Activated T-helper 1 cell treated with anti-CD3 and anti-CD28 coated beads, Interleukin-12 subunit alpha, Interleukin-12 subunit beta, Interleukin-2, Interleukin-4 antibody, amounts not matched to agents 30 ng/mL and 10 ng/mL and 1 ng/mL, durations not matched to agents 14 hours and 24 hours and 36 hours (primary cell): ENCODE data around the gene MBP. TPM values are rescaled to one million over a fixed set of nuclear protein-coding genes. Genes with fewer than 3 reads are reported as not detected.

Experiments
- DNase-seq: peaks from one replicate; pipeline ENCODE4 v3.0.0; 2021; ENCODE audit warnings: low spot score
- H3K27ac Mint-ChIP-seq: one replicate; pipeline ENCODE4 v1.8.0; 2021; ENCODE audit warnings: mild to moderate bottlenecking, mixed read lengths
- H3K27me3 Mint-ChIP-seq: one replicate; pipeline ENCODE4 v1.8.0; 2022; ENCODE audit warnings: mild to moderate bottlenecking, moderate library complexity, mixed read lengths; ENCODE audit not compliant: insufficient read depth
- H3K36me3 Mint-ChIP-seq: one replicate; pipeline ENCODE4 v1.8.0; 2021; ENCODE audit warnings: low read depth, mixed read lengths
- H3K4me1 Mint-ChIP-seq: one replicate; pipeline ENCODE4 v1.8.0; 2021; ENCODE audit warnings: low read depth, mixed read lengths
- H3K4me3 Mint-ChIP-seq: one replicate; pipeline ENCODE4 v1.8.0; 2021; ENCODE audit warnings: mild to moderate bottlenecking, moderate library complexity, mixed read lengths
- H3K9me3 Mint-ChIP-seq: one replicate; pipeline ENCODE4 v1.8.0; 2021; ENCODE audit warnings: mixed read lengths
- intact Hi-C: fragments of 100-400 bp; cut with micrococcal nuclease; formaldehyde crosslinking; loops from one replicate; pipeline ENCODE4 v1.15.1; 2024
- total RNA-seq: library from RNA; stranded (reverse); gene quantifications from 2 replicates; pipeline ENCODE4 v1.2.3, GENCODE V29; 2022

Gene MBP
- total RNA-seq, 1 donor from 2014 or later = 63.6 TPM

DNA sequence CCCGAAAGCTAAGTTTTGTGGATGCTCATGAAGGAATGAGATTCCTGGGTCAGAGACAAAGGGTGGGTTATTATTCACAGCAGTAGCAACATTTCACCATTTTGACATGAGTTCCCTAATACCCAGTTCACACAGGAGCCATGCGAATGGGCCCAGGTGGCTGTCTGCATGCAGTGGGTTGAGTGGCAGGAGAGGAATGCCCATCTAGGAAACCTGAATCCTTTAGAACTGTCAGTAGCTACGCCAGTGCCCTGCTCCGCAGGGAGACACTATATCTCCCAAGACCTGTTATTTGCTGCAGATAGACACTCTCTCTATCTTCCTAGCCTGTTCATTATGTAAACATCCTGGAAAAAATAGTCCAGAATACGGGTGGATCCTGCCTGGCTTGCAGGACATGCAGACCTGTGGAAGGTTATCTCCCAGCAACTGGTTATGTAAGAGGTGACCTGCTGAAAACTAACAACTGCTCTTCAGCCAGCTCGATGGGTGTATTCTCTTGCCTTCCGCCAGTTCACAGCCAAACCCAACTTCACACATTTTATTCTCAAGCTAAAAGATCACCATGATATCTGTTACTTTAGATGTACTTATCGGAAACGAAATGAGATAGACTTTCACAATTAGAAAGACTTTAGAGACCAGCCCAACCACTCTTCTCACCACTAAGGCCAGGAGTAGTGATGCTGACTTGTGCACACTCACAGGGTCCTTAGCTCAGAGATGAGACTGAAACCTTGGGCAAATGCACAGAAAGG lies 59.1 kb downstream of the MBP start:
- Mint-ChIP-seq H3K9me3 (no peaks in the 10 kb centered on the region), H3K27ac (peak overlapping the region; percentile 46), H3K4me3 (no peak overlapping the region), H3K4me1 (peaks cover 83% of the 10 kb centered on the region), H3K36me3 (peaks cover 43% of the 10 kb centered on the region), H3K27me3 (no peaks in the 10 kb centered on the region)
- no peak for DNase-seq
- intact Hi-C loops = no loop called here

DNA sequence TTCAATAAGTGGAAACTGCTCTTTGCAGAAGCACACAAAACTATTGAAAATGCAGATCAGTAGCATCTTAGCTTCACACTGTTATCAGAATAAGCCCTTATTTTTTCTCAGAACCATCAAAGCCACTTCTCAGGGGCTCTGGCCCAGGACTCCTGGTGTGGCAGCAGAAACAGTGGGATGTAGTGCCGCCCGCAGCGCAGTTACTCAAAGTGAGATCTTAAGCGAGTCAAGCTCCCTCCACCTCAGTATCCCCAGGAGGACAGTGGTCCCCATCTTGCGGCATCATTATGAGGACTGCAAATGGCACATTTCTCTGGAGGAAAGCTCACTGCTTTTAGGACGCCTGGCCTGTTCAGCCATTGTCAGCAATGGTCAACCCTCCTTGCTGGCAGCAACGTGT lies 60.0 kb downstream of the MBP start:
- Mint-ChIP-seq H3K36me3 (peaks cover 38% of the 10 kb centered on the region), H3K27me3 (no peaks in the 10 kb centered on the region), H3K27ac (peak overlapping the region; percentile 96), H3K4me1 (peaks cover 86% of the 10 kb centered on the region), H3K9me3 (no peaks in the 10 kb centered on the region), H3K4me3 (peak overlapping the region; percentile 67)
- no peak for DNase-seq
- intact Hi-C loops = loop anchor here (1.0 kb wide), 1 partner anchor 30 kb away; no protein-coding TSS in a partner anchor

DNA sequence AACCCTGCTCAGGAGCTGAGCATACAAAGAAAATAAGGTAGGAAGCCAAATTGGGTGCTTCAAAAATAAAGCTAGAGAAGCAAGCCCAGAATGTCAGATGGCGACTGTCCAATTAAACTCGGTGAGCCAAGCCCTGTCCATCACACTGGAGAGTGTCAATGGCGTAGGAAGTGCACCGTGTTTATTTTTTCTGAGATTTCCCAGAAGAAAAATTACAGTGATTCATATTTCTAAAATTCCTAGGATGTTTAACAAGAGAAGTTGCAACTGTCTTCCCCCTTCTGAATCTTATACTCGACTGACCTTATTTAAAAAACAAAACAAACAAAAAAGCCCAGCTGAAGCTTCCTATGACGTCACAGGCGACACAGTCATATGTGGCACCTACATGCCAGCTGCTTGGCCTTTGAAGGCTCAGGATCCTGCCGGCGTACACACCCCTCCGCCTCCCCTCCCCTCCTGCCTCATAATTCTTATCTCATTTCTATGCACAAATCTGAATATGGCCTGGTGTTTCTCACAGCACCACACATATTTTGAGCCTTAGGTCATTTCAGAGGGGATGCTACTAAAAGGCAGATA lies 60.8 kb downstream of the MBP start:
- intact Hi-C loops = loop anchor here (1.0 kb wide), 2 partner anchors 9 to 30 kb away; no protein-coding TSS in a partner anchor
- no peak for DNase-seq
- Mint-ChIP-seq H3K4me3 (peak overlapping the region; percentile 67), H3K9me3 (no peaks in the 10 kb centered on the region), H3K4me1 (peaks cover 89% of the 10 kb centered on the region), H3K27me3 (no peaks in the 10 kb centered on the region), H3K36me3 (peaks cover 40% of the 10 kb centered on the region), H3K27ac (peak overlapping the region; percentile 96)

DNA sequence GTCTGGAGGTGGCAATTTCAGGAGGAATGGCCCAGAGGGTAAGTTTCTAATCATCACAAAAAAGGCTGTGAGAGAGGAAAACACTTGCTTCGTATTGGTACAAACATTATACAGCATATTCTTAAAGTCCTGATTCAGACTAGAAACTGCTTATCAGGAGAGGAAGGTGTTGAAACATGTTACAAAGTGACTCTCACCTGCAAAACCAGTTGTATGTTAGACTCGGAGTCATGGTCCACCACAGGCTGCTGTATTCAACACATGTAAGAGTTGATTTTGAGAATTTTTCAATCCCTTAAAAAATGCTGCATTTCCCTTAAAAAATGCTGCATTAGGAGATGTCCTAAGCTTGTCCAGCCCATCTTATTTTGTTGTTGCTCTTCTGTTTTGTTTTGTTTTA lies 61.5 kb downstream of the MBP start:
- Mint-ChIP-seq H3K36me3 (peaks cover 36% of the 10 kb centered on the region), H3K27me3 (no peaks in the 10 kb centered on the region), H3K4me3 (peak overlapping the region; percentile 22), H3K27ac (peak overlapping the region; percentile 96), H3K4me1 (peaks cover 96% of the 10 kb centered on the region), H3K9me3 (no peaks in the 10 kb centered on the region)
- intact Hi-C loops = loop anchor here (1.0 kb wide), 1 partner anchor 8 kb away; no protein-coding TSS in a partner anchor
- DNase-seq = no peak

DNA sequence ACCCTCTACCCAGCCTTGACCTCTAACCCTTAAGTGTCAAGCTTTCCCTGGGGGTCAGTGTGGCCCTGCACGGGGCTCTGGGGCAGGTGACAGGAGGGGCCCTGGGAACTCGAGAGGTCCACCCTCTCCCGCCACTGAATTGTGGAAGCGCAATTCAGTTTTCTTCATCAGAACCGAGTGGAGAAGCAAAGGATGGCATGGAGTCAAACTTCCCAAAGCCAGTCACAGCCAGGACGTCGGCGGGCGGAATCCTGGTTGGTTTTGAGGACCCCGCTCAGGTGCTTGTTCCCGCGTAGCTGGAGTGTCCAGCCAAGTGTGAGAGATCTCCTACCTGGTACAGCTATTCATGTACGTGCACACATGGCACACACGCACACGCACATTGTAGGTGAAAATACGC lies 62.0 kb downstream of the MBP start:
- peaks cover 38% of the 10 kb centered on the region for H3K36me3 Mint-ChIP-seq
- peaks cover 99% of the 10 kb centered on the region for H3K4me1 Mint-ChIP-seq
- intact Hi-C loops = loop anchor here (1.0 kb wide), 1 partner anchor 7 kb away; no protein-coding TSS in a partner anchor
- DNase-seq = no peak
- H3K4me3 Mint-ChIP-seq = peak overlapping the region; percentile 22
- H3K27me3 Mint-ChIP-seq = no peaks in the 10 kb centered on the region
- peak overlapping the region; percentile 96 for H3K27ac Mint-ChIP-seq
- no peaks in the 10 kb centered on the region for H3K9me3 Mint-ChIP-seq

DNA sequence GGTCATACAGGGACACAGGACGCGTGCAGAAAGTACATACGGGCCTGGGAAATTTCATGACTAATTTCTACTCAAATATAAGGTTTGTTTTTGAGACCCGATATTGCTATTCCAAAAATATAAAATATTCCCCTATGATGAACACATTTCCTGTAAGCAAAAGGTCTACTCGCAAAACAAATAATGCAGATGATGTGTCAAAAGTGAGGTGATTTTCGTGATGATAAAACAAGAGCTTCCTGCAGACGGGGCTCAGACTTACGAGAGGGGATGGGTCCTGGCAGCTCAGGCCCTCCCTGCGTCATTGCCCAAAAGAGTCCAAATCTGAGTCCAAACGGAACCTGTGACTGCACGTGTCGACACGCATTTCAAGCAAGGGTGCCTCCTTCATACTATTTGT lies 62.7 kb downstream of the MBP start:
- Mint-ChIP-seq H3K36me3 (peaks cover 39% of the 10 kb centered on the region), H3K4me1 (peaks cover 99% of the 10 kb centered on the region), H3K27me3 (no peaks in the 10 kb centered on the region), H3K27ac (peak overlapping the region; percentile 96), H3K4me3 (peak overlapping the region; percentile 48), H3K9me3 (no peaks in the 10 kb centered on the region)
- DNase-seq = no peak
- intact Hi-C loops = loop anchor here (2.0 to 10.0 kb wide), 3 partner anchors 15 to 575 kb away; partner anchors contain the start of gene ZNF516

DNA sequence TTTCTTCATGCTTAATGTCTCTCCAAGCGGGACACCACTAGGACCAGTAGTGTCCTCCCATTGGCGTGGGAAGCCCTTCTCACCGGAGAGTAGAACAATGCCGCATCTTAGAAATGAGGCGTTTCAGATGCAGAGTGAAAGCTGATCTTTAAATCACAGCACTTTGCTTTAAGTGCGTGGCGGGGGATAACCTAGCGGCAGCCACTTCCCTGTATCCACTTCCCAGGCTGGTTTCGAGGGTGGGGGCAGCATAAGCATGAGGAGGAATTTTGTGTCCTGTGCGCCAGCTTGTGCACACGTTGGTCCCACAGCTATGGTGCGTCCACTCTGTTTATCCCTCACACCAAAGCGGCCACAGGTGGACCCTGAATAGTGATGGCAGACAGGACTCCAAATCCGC lies 63.1 kb downstream of the MBP start:
- no peak for DNase-seq
- Mint-ChIP-seq H3K9me3 (no peaks in the 10 kb centered on the region), H3K27ac (peak overlapping the region; percentile 96), H3K4me1 (peaks cover 100% of the 10 kb centered on the region), H3K27me3 (no peaks in the 10 kb centered on the region), H3K36me3 (peaks cover 41% of the 10 kb centered on the region), H3K4me3 (peak overlapping the region; percentile 48)
- intact Hi-C loops = loop anchor here (2.0 to 10.0 kb wide), 3 partner anchors 15 to 575 kb away; partner anchors contain the start of gene ZNF516

DNA sequence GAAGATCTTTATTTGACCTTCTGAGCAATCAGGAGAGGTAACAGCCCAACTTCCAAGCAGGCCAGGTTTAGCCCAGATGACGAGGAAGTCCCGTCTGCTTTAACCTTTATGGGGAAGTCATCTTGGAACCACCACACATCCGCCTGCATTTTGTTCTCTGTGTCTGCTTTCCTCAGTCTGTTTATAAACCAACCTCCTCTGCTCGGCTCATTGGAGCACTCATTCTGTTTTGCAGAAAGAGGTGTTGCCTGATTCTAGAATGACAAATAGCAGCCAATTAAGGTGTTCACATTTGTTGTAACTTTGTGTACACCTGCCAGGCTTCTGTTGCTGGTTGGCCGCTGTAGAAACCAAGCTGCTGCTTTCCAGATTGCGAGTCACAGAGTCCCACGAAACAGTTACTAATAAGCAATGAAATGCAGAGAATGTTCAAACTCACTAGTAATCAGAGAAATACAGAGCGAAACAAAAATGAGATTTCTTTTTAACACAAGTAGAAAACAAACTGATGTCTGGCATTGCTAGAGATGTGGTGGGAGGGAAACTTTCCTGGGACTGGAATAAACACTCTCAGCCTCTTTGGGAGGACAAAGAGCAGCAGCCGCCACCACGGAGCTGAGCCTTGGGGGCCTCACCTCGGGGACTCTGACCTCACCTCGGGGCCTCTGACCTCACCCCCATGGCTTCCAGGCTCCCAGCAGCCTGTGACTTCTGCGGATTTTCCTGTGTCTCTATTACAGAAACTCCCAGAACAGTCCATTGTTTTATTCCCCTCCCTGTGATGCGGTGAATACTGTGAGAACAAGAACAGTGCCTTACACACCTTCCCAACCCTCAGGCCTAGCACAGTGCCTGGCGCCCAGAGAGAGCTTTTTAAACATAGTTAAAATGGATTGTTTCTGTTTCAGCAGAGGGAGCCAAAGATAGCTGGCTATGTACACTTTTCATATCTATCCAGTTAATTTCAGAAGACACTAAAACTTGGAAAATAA lies 64.0 kb downstream of the MBP start:
- peaks cover 100% of the 10 kb centered on the region for H3K4me1 Mint-ChIP-seq
- no peaks in the 10 kb centered on the region for H3K27me3 Mint-ChIP-seq
- H3K36me3 Mint-ChIP-seq = peaks cover 43% of the 10 kb centered on the region
- H3K4me3 Mint-ChIP-seq = peak overlapping the region; percentile 76
- DNase-seq = peak; percentile 31
- peak overlapping the region; percentile 96 for H3K27ac Mint-ChIP-seq
- intact Hi-C loops = loop anchor here (2.0 to 10.0 kb wide), 3 partner anchors 14 to 574 kb away; partner anchors contain the start of gene ZNF516
- no peaks in the 10 kb centered on the region for H3K9me3 Mint-ChIP-seq

DNA sequence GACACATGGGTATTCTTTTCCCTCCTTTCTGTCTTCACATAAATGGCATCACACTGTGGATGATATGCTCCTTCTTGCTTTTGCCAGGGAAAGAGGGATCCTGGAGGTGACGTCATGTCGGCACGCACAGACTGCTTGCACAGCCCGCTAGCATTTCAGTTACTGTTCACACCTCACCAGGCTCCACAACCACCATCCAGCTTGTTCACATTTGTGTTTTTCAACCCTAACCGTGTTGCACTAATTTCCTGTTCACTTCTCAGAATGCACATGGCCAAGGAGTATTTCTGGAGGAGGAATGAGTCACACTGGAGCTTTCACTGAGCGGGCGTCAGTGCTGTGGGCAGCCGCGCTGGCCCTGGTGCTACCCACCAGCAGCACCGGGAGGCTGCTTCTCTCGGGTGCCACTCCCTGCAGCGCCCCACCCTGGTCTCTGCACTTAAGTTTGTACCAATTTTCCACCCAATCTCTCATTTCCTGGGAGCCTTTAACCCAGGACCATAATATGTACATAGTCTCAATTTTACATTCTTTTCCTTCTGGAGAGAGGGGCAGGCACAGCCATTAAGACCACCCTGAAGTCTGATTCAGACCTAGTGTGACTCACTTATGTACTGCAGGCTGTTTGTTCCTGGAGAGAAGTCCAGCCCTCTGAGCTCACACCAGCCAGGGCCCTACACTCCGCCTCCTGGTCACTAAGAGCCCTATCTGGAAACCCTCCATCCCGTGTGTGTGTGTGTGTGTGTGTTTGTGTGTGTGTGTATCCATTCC lies 65.1 kb downstream of the MBP start:
- Mint-ChIP-seq H3K4me1 (peaks cover 100% of the 10 kb centered on the region), H3K4me3 (peak overlapping the region; percentile 76), H3K27me3 (no peaks in the 10 kb centered on the region), H3K27ac (peak overlapping the region; percentile 96), H3K36me3 (peaks cover 43% of the 10 kb centered on the region), H3K9me3 (no peaks in the 10 kb centered on the region)
- intact Hi-C loops = loop anchor here (1.0 to 10.0 kb wide), 6 partner anchors 13 to 1859 kb away; partner anchors contain the start of genes PTGR3 and ZNF516
- peak; percentile 75 for DNase-seq

DNA sequence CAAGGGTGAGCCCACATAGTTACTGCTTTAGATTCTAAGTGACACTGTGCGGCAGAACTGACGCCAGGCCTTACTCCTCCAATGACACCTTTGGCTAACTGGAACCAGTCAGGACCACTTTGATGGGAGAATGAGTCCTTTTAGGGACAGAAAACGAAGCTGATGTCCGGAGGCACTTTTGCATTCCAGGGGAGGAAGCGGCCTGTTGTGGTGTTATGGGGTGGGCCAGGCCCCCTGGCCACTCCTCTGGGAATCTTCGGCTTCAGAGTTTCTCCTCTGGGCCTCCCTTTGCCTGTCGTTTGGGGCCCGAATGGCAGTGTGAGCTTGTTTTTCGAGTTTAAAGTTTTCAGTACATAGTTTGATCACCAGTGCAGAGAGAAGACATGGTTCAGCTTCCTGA lies 65.9 kb downstream of the MBP start:
- DNase-seq = no peak
- no peaks in the 10 kb centered on the region for H3K27me3 Mint-ChIP-seq
- H3K9me3 Mint-ChIP-seq = no peaks in the 10 kb centered on the region
- H3K4me1 Mint-ChIP-seq = peaks cover 100% of the 10 kb centered on the region
- peaks cover 41% of the 10 kb centered on the region for H3K36me3 Mint-ChIP-seq
- H3K27ac Mint-ChIP-seq = peak overlapping the region; percentile 96
- intact Hi-C loops = loop anchor here (1.0 to 10.0 kb wide), 4 partner anchors 16 to 1858 kb away; partner anchors contain the start of genes PTGR3 and ZNF516
- H3K4me3 Mint-ChIP-seq = peak overlapping the region; percentile 76

DNA sequence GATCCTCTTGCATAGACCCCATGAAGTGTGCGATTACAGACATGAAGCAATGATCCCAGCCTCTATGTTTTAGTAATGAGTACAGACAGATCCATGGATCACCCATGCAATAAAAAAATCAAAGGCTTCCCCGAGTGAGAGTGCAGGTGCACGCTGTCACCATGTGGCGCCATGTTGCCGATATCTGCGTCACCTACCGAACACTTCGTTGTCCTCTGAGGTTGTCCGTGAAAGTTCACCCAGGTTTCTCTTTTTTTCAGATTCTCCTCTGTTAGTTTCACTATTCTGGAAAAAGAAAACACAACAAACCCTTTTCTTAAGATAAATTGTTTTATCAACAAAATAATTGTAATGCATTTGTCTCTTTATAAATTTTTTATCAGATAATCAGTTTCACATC lies 66.5 kb downstream of the MBP start:
- no peak for DNase-seq
- H3K4me1 Mint-ChIP-seq = peaks cover 100% of the 10 kb centered on the region
- H3K27me3 Mint-ChIP-seq = no peaks in the 10 kb centered on the region
- peak overlapping the region; percentile 94 for H3K27ac Mint-ChIP-seq
- intact Hi-C loops = loop anchor here (2.0 to 10.0 kb wide), 2 partner anchors 571 to 1857 kb away; partner anchors contain the start of genes PTGR3 and ZNF516
- H3K9me3 Mint-ChIP-seq = no peaks in the 10 kb centered on the region
- peaks cover 40% of the 10 kb centered on the region for H3K36me3 Mint-ChIP-seq
- H3K4me3 Mint-ChIP-seq = peak overlapping the region; percentile 80
